H1 (cell line): ENCODE data around the gene PSMC3IP. TPM values are rescaled to one million over a fixed set of nuclear protein-coding genes. Genes with fewer than 3 reads are reported as not detected.

Experiments used
- CTCF ChIA-PET: fragments of 300-600 bp; sonication (Branson Sonifier 250); formaldehyde crosslinking; loops from one replicate; lab custom pipeline; 2021; ENCODE audit not compliant: partially characterized antibody; lab: Charles Lee
- POLR2A ChIA-PET: fragments of 300-600 bp; sonication (Branson Sonifier 250); formaldehyde crosslinking; loops from one replicate; lab custom pipeline; 2021; ENCODE audit warnings: inconsistent platforms; ENCODE audit not compliant: partially characterized antibody; lab: Charles Lee
- DNase-seq, 2 experiments: peaks; one replicate each; pipeline versions ENCODE4 v3.0.0 to v3.0.0-alpha.2; 2010 to 2022; ENCODE audit warnings: low spot score in 2 of 2, low read depth in 1 of 2, mixed read lengths in 1 of 2
- FAIRE-seq: peaks from 2 replicates; lab custom pipeline; 2011; peaks lifted over from hg19 to GRCh38; lab: Jason Lieb, UNC
- H2AFZ ChIP-seq: 2 replicates; pipeline ENCODE4 v1.8.1; 2012; ENCODE audit warnings: low read length, inconsistent platforms
- H2AK5ac ChIP-seq: 2 replicates; pipeline ENCODE4 v1.6.1; 2013; ENCODE audit warnings: low read depth, low read length
- H2BK120ac ChIP-seq: replicated peaks from 2 replicates; pipeline ENCODE3; 2013; ENCODE audit warnings: low read depth, low read length, inconsistent platforms
- H2BK12ac ChIP-seq: 2 replicates; pipeline ENCODE4 v1.6.1; 2013; ENCODE audit warnings: low read depth, low read length
- H2BK15ac ChIP-seq: 2 replicates; pipeline ENCODE4 v1.6.1; 2013; ENCODE audit warnings: low read length
- H2BK20ac ChIP-seq: 2 replicates; pipeline ENCODE4 v1.6.1; 2013; ENCODE audit warnings: low read length
- H2BK5ac ChIP-seq: 2 replicates; pipeline ENCODE4 v1.6.1; 2013; ENCODE audit warnings: low read depth, low read length
- H3K14ac ChIP-seq: 2 replicates; pipeline ENCODE4 v1.6.1; 2013; ENCODE audit warnings: inconsistent platforms; ENCODE audit not compliant: insufficient read length
- H3K18ac ChIP-seq: 2 replicates; pipeline ENCODE4 v1.6.1; 2013; ENCODE audit warnings: low read length; ENCODE audit errors: extremely low read depth
- H3K23ac ChIP-seq: 2 replicates; pipeline ENCODE4 v1.6.1; 2013; ENCODE audit warnings: inconsistent platforms; ENCODE audit not compliant: insufficient read length
- H3K23me2 ChIP-seq: 2 replicates; pipeline ENCODE4 v1.6.1; 2013; ENCODE audit warnings: low read depth, low read length
- H3K27ac ChIP-seq: 2 replicates; pipeline ENCODE4 v1.6.1; 2011; ENCODE audit warnings: low read depth, low read length, inconsistent platforms
- H3K27me3 ChIP-seq, 4 experiments: replicated peaks in 1 of 4; 1 replicate in 1 of 4; 2 replicates in 3 of 4; pipeline versions ENCODE4 v1.6.1 to v1.8.1; 2011 to 2013; ENCODE audit warnings: low read length in 3 of 4, mild to moderate bottlenecking in 3 of 4, inconsistent platforms in 2 of 4, mixed read lengths in 2 of 4, moderate library complexity in 1 of 4; ENCODE audit not compliant: control insufficient read depth in 3 of 4, insufficient read depth in 3 of 4; ENCODE audit errors: extremely low read depth in 1 of 4
- H3K36me3 ChIP-seq, 4 experiments: 2 replicates each; pipeline versions ENCODE4 v1.6.1 to v1.8.1; 2011 to 2013; ENCODE audit warnings: mild to moderate bottlenecking in 4 of 4, low read length in 3 of 4, moderate library complexity in 2 of 4, control low read depth in 1 of 4, inconsistent platforms in 1 of 4; ENCODE audit not compliant: insufficient read depth in 4 of 4, control insufficient read depth in 2 of 4
- H3K4ac ChIP-seq: replicated peaks from 2 replicates; pipeline ENCODE3; 2013; ENCODE audit warnings: low read length, low read depth, mixed read lengths, inconsistent platforms; ENCODE audit not compliant: insufficient read length
- H3K4me1 ChIP-seq, 4 experiments: replicated peaks in 1 of 4; 1 replicate in 1 of 4; 2 replicates in 3 of 4; pipeline versions ENCODE4 v1.6.1 to v1.8.1; 2011 to 2013; ENCODE audit warnings: low read length in 3 of 4, inconsistent platforms in 2 of 4, mixed read lengths in 1 of 4; ENCODE audit not compliant: insufficient read depth in 4 of 4, control insufficient read depth in 3 of 4
- H3K4me2 ChIP-seq, 2 experiments: 2 replicates each; pipeline versions ENCODE4 v1.6.1 to v1.8.1; 2011 to 2013; ENCODE audit warnings: low read depth in 2 of 2, low read length in 2 of 2, control low read depth in 1 of 2, inconsistent platforms in 1 of 2, mild to moderate bottlenecking in 1 of 2; ENCODE audit not compliant: insufficient read depth in 1 of 2
- H3K4me3 ChIP-seq, 4 experiments: fragments of 200-600, 300-600 bp in 1 of 4; sonication (generic), shearing (Covaris generic), sonication (Bioruptor Twin) in 1 of 4; 2 replicates each; pipeline versions ENCODE4 v1.5.1 to v1.8.1; 2011 to 2016; ENCODE audit warnings: low read length in 4 of 4, low read depth in 3 of 4, control low read depth in 2 of 4, inconsistent platforms in 2 of 4, mild to moderate bottlenecking in 2 of 4, mixed read lengths in 1 of 4, moderate library complexity in 1 of 4; ENCODE audit not compliant: insufficient read depth in 2 of 4; ENCODE audit errors: extremely low read depth in 1 of 4
- H3K56ac ChIP-seq: replicated peaks from 2 replicates; pipeline ENCODE3; 2013; ENCODE audit warnings: low read depth, mild to moderate bottlenecking, mixed read lengths, low read length, inconsistent platforms; ENCODE audit not compliant: insufficient read length
- H3K79me1 ChIP-seq: 2 replicates; pipeline ENCODE4 v1.6.1; 2013; ENCODE audit warnings: low read depth, low read length, control low read depth
- H3K79me2 ChIP-seq, 2 experiments: 2 replicates each; pipeline versions ENCODE4 v1.6.1 to v1.8.1; 2012 to 2013; ENCODE audit warnings: low read length in 2 of 2, mild to moderate bottlenecking in 2 of 2, inconsistent platforms in 1 of 2; ENCODE audit not compliant: insufficient read depth in 2 of 2, control insufficient read depth in 1 of 2
- H3K9ac ChIP-seq, 4 experiments: replicated peaks in 1 of 4; 1 replicate in 1 of 4; 2 replicates in 3 of 4; pipeline versions ENCODE4 v1.6.1 to v1.8.1; 2011 to 2013; ENCODE audit warnings: low read depth in 3 of 4, low read length in 3 of 4, control low read depth in 2 of 4, mild to moderate bottlenecking in 2 of 4, moderate library complexity in 2 of 4, inconsistent platforms in 1 of 4; ENCODE audit errors: extremely low read depth in 1 of 4
- H3K9me3 ChIP-seq, 2 experiments: 2 replicates each; pipeline versions ENCODE4 v1.6.1 to v1.8.1; 2012 to 2013; ENCODE audit warnings: mild to moderate bottlenecking in 2 of 2, moderate library complexity in 2 of 2, control low read depth in 1 of 2, inconsistent platforms in 1 of 2, low read depth in 1 of 2, low read length in 1 of 2, mixed read lengths in 1 of 2; ENCODE audit not compliant: insufficient read depth in 2 of 2
- H4K20me1 ChIP-seq, 2 experiments: replicated peaks in 1 of 2; 2 replicates each; pipeline versions ENCODE3 to v1.8.1; 2011 to 2013; ENCODE audit warnings: inconsistent platforms in 2 of 2, low read length in 2 of 2, mild to moderate bottlenecking in 1 of 2; ENCODE audit not compliant: insufficient read depth in 2 of 2, control insufficient read depth in 1 of 2
- H4K5ac ChIP-seq: 2 replicates; pipeline ENCODE4 v1.6.1; 2013; ENCODE audit warnings: low read length, low read depth, mixed read lengths, inconsistent platforms; ENCODE audit not compliant: insufficient read length
- H4K8ac ChIP-seq: 2 replicates; pipeline ENCODE4 v1.8.0; 2013; ENCODE audit warnings: mild to moderate bottlenecking, moderate library complexity, low read length, inconsistent platforms; ENCODE audit not compliant: insufficient read depth; ENCODE audit errors: extremely low read depth
- H4K91ac ChIP-seq: replicated peaks from 2 replicates; pipeline ENCODE3; 2013; ENCODE audit warnings: low read length, mixed read lengths, inconsistent platforms; ENCODE audit not compliant: insufficient read length
- ASH2L ChIP-seq: fragments of 200-600, 300-600 bp; sonication (generic); IDR thresholded peaks from one replicate; pipeline ENCODE4 v1.7.1; 2017; ENCODE audit warnings: low read length
- BCL11A ChIP-seq, 2 experiments: IDR thresholded peaks; one replicate each; pipeline ENCODE4 v1.6.1; 2011; ENCODE audit warnings: low read depth in 2 of 2, low read length in 2 of 2, mild to moderate bottlenecking in 2 of 2
- CTBP2 ChIP-seq: IDR thresholded peaks from 2 replicates; pipeline ENCODE4 v1.7.0; 2011; ENCODE audit warnings: borderline replicate concordance, mild to moderate bottlenecking, moderate library complexity, mixed read lengths, low read length; ENCODE audit not compliant: insufficient read depth, insufficient read length
- POLR2AphosphoS5 ChIP-seq: IDR thresholded peaks from 2 replicates; pipeline ENCODE4 v1.6.1; 2011; ENCODE audit warnings: low read depth, low read length
- POU5F1 ChIP-seq: IDR thresholded peaks from 2 replicates; pipeline ENCODE4 v1.6.1; 2011; ENCODE audit warnings: low read depth, mild to moderate bottlenecking, low read length, moderate library complexity
- RFX5 ChIP-seq: IDR thresholded peaks from 2 replicates; pipeline ENCODE4 v1.6.1; 2011; ENCODE audit warnings: low read depth, low read length, improper control_type of control experiment, borderline replicate concordance
- SIN3A ChIP-seq, 2 experiments: IDR thresholded peaks in 1 of 2; conservative IDR thresholded peaks in 1 of 2; 2 replicates each; pipeline ENCODE4 v1.6.1; 2011 to 2012; ENCODE audit warnings: low read length in 2 of 2, improper control_type of control experiment in 1 of 2, low read depth in 1 of 2, mild to moderate bottlenecking in 1 of 2
- SIX5 ChIP-seq: IDR thresholded peaks from 2 replicates; pipeline ENCODE4 v1.6.1; 2011; ENCODE audit warnings: mild to moderate bottlenecking, low read depth, low read length
- SP1 ChIP-seq: IDR thresholded peaks from 2 replicates; pipeline ENCODE4 v1.6.1; 2011; ENCODE audit warnings: low read depth, low read length
- SP4 ChIP-seq: IDR thresholded peaks from 2 replicates; pipeline ENCODE4 v1.6.1; 2012; ENCODE audit warnings: low read length, inconsistent platforms
- TBP ChIP-seq: IDR thresholded peaks from 2 replicates; pipeline ENCODE4 v1.6.1; 2011; ENCODE audit warnings: low read depth, low read length, improper control_type of control experiment
- TCF12 ChIP-seq: IDR thresholded peaks from 2 replicates; pipeline ENCODE4 v1.6.1; 2011; ENCODE audit warnings: low read depth, mild to moderate bottlenecking, low read length
- WGBS, 2 experiments: shearing (Covaris generic) in 1 of 2; methylation state at CpG; one replicate each; pipeline versions ENCODE4 v1.1.6 to v1.1.7; 2013 to 2015; ENCODE audit warnings: low lambda C conversion rate in 2 of 2, mixed read lengths in 2 of 2, inconsistent platforms in 1 of 2, low coverage in 1 of 2, missing lambda C conversion rate in 1 of 2; ENCODE audit not compliant: insufficient replicate concordance in 2 of 2, insufficient coverage in 1 of 2, insufficient read length in 1 of 2; ENCODE audit errors: extremely low coverage in 1 of 2, missing lambda C conversion rate in 1 of 2; 5-methylcytosine and 5-hydroxymethylcytosine counted together
- polyA plus RNA-seq, 7 experiments: library from polyadenylated mRNA; depleted of rRNA in 3 of 7; stranded (reverse) in 5 of 7; unstranded in 2 of 7; fragments of >200 nt in 5 of 7; fragments of 200-250 nt in 2 of 7; gene quantifications; 1 replicate in 5 of 7; 2 replicates in 1 of 7; 4 replicates in 1 of 7; pipeline versions ENCODE4 v1.2.1 to v1.2.3, GENCODE V29; 2011 to 2013; ENCODE audit warnings: missing spikeins in 2 of 7, mixed read lengths in 2 of 7
- total RNA-seq: library from RNA; stranded (reverse); fragmentation: NEBNext Ultra II Directional; extraction: Animal tissue kit (Norgen Biotek cat#: 25700); gene quantifications from 2 replicates; pipeline ENCODE4 v1.2.1, GENCODE V29; 2021

PSMC3IP gene
- total and polyA plus RNA-seq, 2 of the 8 experiments (the other 6 are each of a cell fraction or from before 2014, with no cell fraction given) = 11.5 to 21.9 TPM

- CTCF ChIA-PET = interaction anchor here (0.6 to 3.9 kb wide), 7 partner anchors 9 to 115 kb away, joined by 3 to 22 read pairs (median 4); partner anchors contain the start of genes HSD17B1 and PSMC3IP
- Histone ChIP-seq H3K56ac (no peak overlapping the region), H3K4ac (no peak overlapping the region), H3K18ac (no peak overlapping the region), H2BK5ac (no peak overlapping the region), H4K8ac (no peak overlapping the region; the same call in none of the 2 replicates), H2BK15ac (no peak overlapping the region), H3K9me3 (no peaks in the 10 kb centered on the region), H3K79me2 (peaks cover 3 to 9% of the 10 kb centered on the region in 2 experiments; a peak in 3 of 4 replicates), H3K14ac (no peak overlapping the region), H3K23ac (no peak overlapping the region), H3K27ac (no peak overlapping the region), H4K5ac (no peak overlapping the region), H4K91ac (no peak overlapping the region), H4K20me1 (no peaks in the 10 kb centered on the region), H3K4me3 (no peak overlapping the region), H3K4me2 (no peak overlapping the region; a peak in 1 of 4 replicates), H3K79me1 (peaks cover 7% of the 10 kb centered on the region; the same call in 1 of the 2 replicates), H2AK5ac (no peak overlapping the region), H3K4me1 (peaks cover 0 to 11% (median 2%) of the 10 kb centered on the region in 4 experiments; a peak in 4 of 7 replicates), H3K27me3 (no peaks in the 10 kb centered on the region), H2BK20ac (no peak overlapping the region), H2BK120ac (no peak overlapping the region), H3K36me3 (peaks cover 34 to 57% (median 52%) of the 10 kb centered on the region in 4 experiments), H3K9ac (no peak overlapping the region), H3K23me2 (peaks cover 10% of the 10 kb centered on the region), H2BK12ac (no peak overlapping the region), H2AFZ (no peak overlapping the region)
- POLR2A ChIA-PET = interaction anchor here (0.5 to 8.1 kb wide), 4 partner anchors 7 to 188 kb away, joined by 3 to 74 read pairs (median 10); partner anchors contain the start of genes PLEKHH3 and PSMC3IP
- 90% methylated on average over 14 of the region's 14 CpGs; no CpG with 5 or more reads in 1 of the 2 experiments for WGBS, 2 experiments
- DNase-seq = no peak
- FAIRE-seq = no peak
- no peak for TF ChIP-seq SP1
- no peak for TF ChIP-seq POLR2AphosphoS5
- TF ChIP-seq ASH2L = no peak
- no peak for TF ChIP-seq BCL11A (IDR thresholded peaks at IDR 0.05; ENCODE audit: low read depth in 2 of 2, low read length in 2 of 2)
- no peak for TF ChIP-seq RFX5
- no peak for TF ChIP-seq POU5F1
- no peak for TF ChIP-seq SP4
- no peak for TF ChIP-seq TBP
- no peak for TF ChIP-seq CTBP2
- no peak for TF ChIP-seq TCF12
- TF ChIP-seq SIX5 = no peak
- TF ChIP-seq SIN3A (conservative IDR thresholded peaks at IDR 0.05 in 1 of 2, IDR thresholded peaks at IDR 0.05 in 1 of 2; ENCODE audit: low read depth in 1 of 2, low read length in 2 of 2) = no peak
These were observed 9.0 kb downstream of the PSMC3IP start for GRCh38 chr17:42568341-42569111.
